Measurements from ENCODE around the gene STRA6. TPM values are rescaled to one million over a fixed set of nuclear protein-coding genes. Genes with fewer than 3 reads are reported as not detected.

Gene STRA6
- total and polyA plus RNA-seq, 7 donors, result 0.05 TPM; not detected in 6

- Histone ChIP-seq H3K4me3 (no peak overlapping the region), H3K27me3 (ENCODE audit: insufficient read depth in 3 of 3, low read length in 2 of 3) (peaks cover 0 to 17% (median 0%) of the 10 kb centered on the region in 3 donors), H3K36me3 (ENCODE audit: insufficient read depth in 1 of 2, low read depth in 1 of 2) (no peaks in the 10 kb centered on the region), H3K9me3 (no peaks in the 10 kb centered on the region), H3K4me1 (no peaks in the 10 kb centered on the region), H3K27ac (no peak overlapping the region)
- ATAC-seq (no peak), DNase-seq (peak in 1 of 2 donors; percentile 47)
- WGBS, 3 donors, result 75 to 86% (median 78%) methylated on average over 8 of the region's 8 CpGs
- intact Hi-C loops (cut with DNase I), result no loop called here
- TF ChIP-seq CTCF (IDR thresholded peaks at IDR 0.05), result no peak
These were observed 20.5 kb downstream of the STRA6 start for GRCh38 chr15:74182131-74182530.

GRCh38 chr15:74180881-74181602 lies 21.5 kb downstream of the STRA6 start:
- WGBS, 3 donors, result 70 to 74% (median 72%) methylated on average over 21 of the region's 21 CpGs
- no peak for TF ChIP-seq CTCF (IDR thresholded peaks at IDR 0.05)
- no peaks in the 10 kb centered on the region for H3K4me1 ChIP-seq

GRCh38 chr15:74179983-74180880 lies 22.4 kb downstream of the STRA6 start:
- DNase-seq, result peak; percentile 65 to 78
- Histone ChIP-seq H3K4me1 (no peaks in the 10 kb centered on the region), H3K27ac (peak overlapping the region; percentile 23), H3K4me3 (no peak overlapping the region), H3K27me3 (ENCODE audit: insufficient read depth in 3 of 3, low read length in 2 of 3) (peaks cover 0 to 17% (median 4%) of the 10 kb centered on the region in 3 donors), H3K36me3 (ENCODE audit: insufficient read depth in 1 of 2, low read depth in 1 of 2) (no peaks in the 10 kb centered on the region), H3K9me3 (no peaks in the 10 kb centered on the region)
- no peak for TF ChIP-seq CTCF (IDR thresholded peaks at IDR 0.05)
- 27 to 36% (median 30%) methylated on average over 17 of the region's 17 CpGs for WGBS, 3 donors
- intact Hi-C loops (cut with DNase I), result no loop called here
- ATAC-seq, result peak; percentile 18 to 63 (median 46)

More at GRCh38 chr15:74180881-74181602, 21.5 kb downstream of the STRA6 start:
- Histone ChIP-seq H3K27me3 (ENCODE audit: insufficient read depth in 3 of 3, low read length in 2 of 3) (peaks cover 0 to 17% (median 4%) of the 10 kb centered on the region in 3 donors), H3K27ac (no peak overlapping the region), H3K4me3 (no peak overlapping the region), H3K9me3 (no peaks in the 10 kb centered on the region), H3K36me3 (ENCODE audit: insufficient read depth in 1 of 2, low read depth in 1 of 2) (no peaks in the 10 kb centered on the region)
- intact Hi-C loops (cut with DNase I), result no loop called here
- peak in 1 of 2 donors; percentile 63 for DNase-seq
- ATAC-seq, result no peak

- WGBS, 3 donors, result 38 to 39% (median 39%) methylated on average over 13 of the region's 13 CpGs
- DNase-seq (peak; percentile 85 to 91), ATAC-seq (peak; percentile 39 to 84 (median 80))
- no peaks in the 10 kb centered on the region for H3K9me3 ChIP-seq
- TF ChIP-seq CTCF (IDR thresholded peaks at IDR 0.05), result no peak
- no peaks in the 10 kb centered on the region for H3K4me1 ChIP-seq
- H3K36me3 ChIP-seq (ENCODE audit: insufficient read depth in 1 of 2, low read depth in 1 of 2), result no peaks in the 10 kb centered on the region
- peaks cover 0 to 17% (median 4%) of the 10 kb centered on the region in 3 donors for H3K27me3 ChIP-seq (ENCODE audit: insufficient read depth in 3 of 3, low read length in 2 of 3)
- peak overlapping the region; percentile 23 for H3K27ac ChIP-seq
- intact Hi-C loops (cut with DNase I), result no loop called here
- no peak overlapping the region for H3K4me3 ChIP-seq
These were observed 23.3 kb downstream of the STRA6 start for GRCh38 chr15:74179101-74179841.
